ENCODE results near the gene ALCAM.

- TF ChIP-seq POLR2A (IDR thresholded peaks at IDR 0.05; ENCODE audit: low read depth, low read length) (no peak), POLR2AphosphoS5 (IDR thresholded peaks at IDR 0.05; ENCODE audit: low read depth, low read length) (no peak), TAF1 (IDR thresholded peaks at IDR 0.05; ENCODE audit: borderline replicate concordance, low read depth, low read length) (no peak)
Observed at GRCh38 chr3:105385819-105386508, 19.3 kb downstream of the ALCAM start.

Data from GM12892 (cell line).